HG03175 (cell line): ENCODE results near the gene CYP2B6.
"Not testable (repeated sequence)": the region's sequence is repeated elsewhere in the genome, so short reads cannot be mapped to it uniquely, and the experiment has no call there.

Source experiments
- ATAC-seq: cut with Tn5 transposase; IDR thresholded peaks from one replicate; pipeline ENCODE4 v1.9.1; 2021; ENCODE audit warnings: mild to moderate bottlenecking, moderate library complexity; ENCODE audit not compliant: unreplicated experiment

Gene CYP2B6

DNA sequence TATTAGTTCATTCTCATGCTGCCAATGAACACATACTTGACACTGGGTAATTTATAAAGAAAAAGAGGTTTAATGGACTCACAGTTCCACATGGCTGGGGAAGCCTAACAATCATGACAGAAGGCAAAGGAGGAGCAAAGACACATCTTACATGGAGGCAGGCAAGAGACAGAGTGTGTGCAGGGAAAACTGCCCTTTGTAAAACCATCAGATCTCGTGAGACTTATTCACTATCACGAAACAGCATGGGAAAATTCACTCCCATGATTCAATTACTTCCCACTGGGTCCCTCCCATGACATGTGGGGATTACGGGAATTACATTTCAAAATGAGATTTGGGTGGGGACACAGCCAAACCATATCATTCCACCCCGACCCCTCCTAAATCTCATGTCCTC lies 11.3 kb upstream of the CYP2B6 start:
- ATAC-seq: not testable (repeated sequence)

DNA sequence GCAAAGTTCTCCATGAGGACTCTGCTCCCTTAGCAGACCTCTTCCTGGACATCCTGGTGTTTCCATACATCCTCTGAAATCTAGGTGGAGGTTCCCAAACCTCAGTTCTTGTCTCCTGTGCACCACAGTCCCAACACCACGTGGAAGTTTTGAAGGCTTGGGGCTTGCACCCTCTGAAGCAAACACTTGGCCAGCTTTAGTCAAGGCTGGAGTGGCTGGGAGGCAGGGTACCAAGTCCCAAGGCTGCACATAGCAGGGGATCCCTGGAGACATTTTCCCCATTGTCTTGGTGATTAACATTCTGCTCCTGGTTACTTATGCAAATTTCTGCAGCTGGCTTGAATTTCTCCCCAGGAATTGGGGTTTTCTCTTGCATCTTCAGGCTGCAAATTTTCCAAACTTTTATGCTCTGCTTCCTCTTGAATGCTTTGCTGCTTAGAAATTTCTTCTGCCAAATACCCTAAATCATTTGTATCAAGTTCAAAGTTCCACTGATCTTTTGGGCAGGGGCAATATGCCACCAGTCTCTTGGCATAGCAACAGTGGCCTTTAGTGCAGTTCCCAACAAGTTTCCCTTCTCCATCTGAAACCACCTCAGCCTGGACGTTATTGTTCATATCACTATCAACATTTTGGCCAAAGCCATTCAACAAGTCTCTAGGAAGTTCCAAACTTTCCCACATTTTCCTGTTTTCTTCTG lies 10.2 kb upstream of the CYP2B6 start:
- ATAC-seq: not testable (repeated sequence)

DNA sequence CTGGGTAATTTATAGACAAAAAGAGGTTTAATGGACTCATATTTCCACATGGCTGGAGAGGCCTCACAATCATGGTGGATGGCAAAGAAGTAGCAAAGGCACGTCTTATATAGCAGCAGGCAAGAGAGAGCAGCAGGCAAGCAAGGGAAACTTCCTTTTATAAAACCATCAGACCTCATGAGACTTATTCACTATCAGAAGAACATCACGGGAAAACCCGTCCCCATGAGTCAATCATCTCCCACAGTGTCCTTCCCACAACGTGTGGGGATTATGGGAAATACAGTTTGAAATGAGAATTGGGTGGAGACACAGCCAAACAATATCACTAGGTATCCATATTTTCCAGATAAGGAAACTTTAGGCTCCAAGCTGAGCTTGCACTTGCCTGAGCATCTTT lies 9.5 kb upstream of the CYP2B6 start:
- no peak for ATAC-seq

DNA sequence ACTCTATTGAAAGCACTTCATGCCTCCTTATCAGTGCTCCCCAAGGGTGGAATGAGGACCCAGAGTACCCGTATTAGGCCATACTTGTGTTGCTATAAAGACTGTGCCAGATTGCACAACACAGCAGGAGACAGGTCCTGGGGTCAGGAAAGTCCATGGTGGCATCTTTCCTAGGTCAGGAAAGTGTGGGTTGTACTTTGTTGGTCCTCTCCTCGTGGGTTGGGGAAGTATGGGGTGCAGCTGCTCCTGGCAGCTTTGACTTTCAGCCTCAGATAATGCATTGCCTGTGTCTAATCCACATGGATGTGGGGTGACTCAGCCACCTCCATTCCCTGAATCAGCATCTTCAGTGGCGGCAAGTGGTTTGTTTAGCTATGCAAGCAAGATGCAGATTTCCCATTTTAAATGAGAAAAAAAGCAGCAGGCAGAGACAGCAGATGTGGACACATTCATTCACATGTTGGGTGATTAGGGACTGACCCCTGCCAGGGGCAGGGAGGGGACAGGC lies 8.4 kb upstream of the CYP2B6 start:
- no peak for ATAC-seq

DNA sequence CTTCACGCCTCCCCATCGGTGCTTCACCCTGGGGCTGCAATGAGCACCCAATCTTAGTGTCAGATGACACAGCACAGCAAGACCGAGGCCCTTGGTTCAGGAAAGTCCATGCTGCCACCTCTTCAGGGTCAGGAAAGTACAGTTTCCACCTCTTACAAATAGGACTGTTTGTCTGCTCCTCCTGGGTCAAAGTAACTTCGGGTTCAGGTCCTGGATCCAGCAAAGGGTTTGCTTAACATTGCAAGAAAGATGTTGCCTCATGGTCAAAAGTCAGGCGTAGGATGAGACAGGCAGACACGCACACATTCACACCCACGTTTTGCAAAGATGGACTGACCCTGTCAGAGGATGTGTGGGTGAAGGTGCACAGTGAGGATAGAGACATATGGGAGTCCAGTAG lies 1.6 kb upstream of the CYP2B6 start:
- no peak for ATAC-seq

DNA sequence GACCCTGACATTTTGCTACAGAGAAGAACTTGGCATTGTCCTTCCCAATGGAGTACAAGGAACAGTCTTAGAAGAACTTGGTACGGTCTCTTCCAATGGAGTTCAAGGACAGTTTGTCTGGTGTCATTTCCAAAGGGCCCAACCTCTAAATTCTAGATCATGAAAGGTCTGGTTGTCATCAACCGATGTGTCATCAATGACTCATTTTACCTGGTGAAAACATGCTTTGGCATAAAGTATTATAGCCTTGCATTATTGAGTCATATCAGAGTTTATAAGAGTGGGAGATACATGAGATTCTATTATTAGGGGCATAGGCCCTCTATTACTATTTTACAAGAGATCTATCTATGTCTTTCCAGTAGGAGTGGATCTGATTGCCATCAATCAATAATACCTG lies 4.3 kb downstream of the CYP2B6 start:
- no peak for ATAC-seq

DNA sequence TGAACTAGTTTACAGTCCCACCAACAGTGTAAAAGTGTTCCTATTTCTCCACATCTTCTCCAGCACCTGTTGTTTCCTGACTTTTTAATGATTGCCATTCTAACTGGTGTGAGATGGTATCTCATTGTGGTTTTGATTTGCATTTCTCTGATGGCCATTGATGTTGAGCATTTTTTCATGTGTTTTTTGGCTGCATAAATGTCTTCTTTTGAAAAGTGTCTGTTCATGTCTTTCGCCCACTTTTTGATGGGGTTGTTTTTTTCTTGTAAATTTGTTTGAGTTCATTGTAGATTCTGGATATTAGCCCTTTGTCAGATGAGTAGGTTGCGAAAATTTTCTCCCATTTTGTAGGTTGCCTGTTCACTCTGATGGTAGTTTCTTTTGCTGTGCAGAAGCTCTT lies 7.9 kb downstream of the CYP2B6 start:
- ATAC-seq: not testable (repeated sequence)

DNA sequence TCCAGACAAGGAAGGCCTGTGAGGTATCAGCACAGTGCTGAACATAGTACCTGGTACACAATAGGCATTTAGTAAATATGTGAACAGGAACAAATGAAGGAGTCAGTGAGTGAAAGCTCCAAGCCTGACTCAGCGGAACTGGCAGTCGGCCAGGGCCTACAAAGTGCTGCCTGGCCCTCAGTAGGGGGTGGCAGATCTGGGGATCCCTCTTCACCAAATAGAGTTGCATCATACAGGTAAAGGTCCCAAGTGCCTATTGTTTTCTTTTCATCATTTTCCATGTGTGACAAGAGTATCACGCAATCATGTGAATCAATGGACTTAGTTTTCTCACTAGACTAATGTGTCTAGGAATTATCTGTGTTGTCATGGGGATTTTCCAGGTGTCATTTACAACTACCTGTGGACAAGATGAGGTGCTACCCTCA lies 9.2 kb downstream of the CYP2B6 start:
- no peak for ATAC-seq

DNA sequence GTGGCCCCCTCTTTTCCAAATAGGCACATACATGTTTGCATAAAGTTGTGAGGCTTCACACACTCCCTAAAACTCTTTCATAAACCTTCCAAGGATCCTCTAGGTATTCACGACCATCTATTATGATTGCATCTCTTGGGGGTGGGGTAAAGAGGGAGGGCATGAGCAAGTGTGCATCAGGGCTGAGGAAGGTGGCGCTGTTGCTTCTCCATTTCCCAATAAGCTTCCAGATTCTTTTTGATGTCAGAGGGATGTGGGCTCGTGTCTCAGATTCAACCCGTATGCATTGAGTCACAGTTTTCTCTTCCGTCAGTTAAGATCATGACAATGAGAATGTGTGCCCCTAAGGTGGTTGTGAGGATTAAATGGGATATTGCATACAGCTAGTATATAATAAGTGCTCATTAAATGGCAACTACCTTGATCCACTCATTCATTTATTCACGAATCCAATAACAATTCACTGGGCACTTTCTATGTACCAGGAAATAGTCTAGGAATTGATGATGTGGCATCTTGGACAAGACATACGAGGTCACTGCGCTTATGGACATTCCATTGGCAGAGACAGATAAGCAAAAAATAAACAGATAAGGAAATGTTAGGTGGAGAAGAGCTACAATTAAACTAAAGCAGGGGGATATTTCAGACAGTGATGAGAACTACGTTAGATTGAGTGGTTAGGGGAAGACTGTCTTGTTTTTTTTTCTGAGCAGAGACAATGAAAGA lies 10.3 kb downstream of the CYP2B6 start:
- ATAC-seq: no peak

DNA sequence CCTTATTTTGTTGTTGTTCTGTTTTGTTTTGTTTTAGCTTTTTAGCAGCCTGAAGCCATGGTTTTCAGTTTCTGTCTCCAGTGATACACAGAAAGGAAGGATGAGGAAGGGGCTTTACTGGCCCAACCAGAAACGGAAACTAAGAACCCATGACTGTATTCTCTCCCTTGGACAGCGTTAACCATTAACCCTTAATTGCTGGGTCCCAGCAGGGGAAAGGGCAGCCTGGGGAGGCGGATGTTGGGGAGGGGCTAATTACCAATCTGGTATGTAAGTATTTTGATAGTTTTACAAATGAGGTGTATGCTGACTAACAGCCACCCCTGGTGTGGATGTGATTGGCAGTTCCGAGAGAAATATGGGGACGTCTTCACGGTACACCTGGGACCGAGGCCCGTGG lies 12.6 kb downstream of the CYP2B6 start:
- not testable (repeated sequence) for ATAC-seq

DNA sequence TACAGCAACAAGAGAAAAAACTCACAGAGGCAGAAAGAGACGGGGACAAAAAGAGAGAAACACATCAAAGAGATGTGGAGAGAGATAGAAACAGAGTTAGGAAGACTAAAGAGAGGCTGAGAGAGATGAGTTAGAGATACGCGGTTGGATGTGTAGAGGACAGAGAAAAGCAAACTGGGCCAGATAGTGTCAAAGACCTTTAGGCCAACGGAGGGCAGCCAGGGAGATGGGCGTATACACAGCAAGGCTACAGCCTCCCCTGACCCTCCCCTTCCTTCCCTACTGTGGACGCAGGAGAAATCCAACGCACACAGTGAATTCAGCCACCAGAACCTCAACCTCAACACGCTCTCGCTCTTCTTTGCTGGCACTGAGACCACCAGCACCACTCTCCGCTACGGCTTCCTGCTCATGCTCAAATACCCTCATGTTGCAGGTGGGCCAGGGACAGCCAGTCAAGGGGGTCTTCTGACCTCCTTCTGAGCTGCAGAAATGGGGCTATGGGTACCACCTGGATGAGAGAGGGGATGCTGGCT lies 18.7 kb downstream of the CYP2B6 start:
- no peak for ATAC-seq

DNA sequence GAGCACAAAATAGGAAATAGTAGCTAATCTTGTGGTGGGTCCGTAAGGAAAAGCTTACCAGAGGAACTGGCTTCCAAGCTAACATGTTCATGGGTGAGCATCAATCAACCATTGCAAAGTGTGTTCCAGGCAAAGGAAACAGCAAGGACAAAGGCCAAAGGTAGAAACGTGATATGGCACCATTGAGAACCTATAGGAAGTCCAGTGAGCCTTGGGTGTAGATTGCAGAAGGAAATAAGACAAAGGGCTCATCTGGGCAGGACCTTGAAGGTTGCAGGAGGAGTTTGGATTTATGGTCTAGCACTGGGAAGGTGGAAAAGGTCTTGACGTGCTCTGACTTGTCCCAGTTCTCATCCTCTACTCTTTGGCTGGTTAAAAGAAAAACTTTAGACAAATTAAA lies 22.3 kb downstream of the CYP2B6 start:
- no peak for ATAC-seq

DNA sequence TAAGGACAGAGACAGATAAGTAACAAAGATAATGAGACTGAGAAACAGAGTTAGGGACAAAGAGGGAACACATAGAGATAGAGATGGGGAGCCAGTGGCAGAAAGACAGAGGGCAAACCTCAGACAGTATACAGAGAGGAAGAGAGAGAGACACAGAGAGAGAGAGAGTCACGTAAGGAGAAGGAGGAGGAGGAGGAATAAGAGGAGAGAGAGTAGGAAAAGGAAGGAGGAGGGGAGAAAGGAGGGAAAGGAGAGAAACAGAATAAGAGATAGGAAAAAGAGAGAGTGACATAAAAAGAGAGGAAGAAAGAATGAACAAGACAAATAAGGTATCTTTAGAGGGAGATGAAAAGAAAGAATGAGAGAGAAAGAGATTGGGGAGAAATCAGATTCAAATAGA lies 23.6 kb downstream of the CYP2B6 start:
- ATAC-seq: no peak

DNA sequence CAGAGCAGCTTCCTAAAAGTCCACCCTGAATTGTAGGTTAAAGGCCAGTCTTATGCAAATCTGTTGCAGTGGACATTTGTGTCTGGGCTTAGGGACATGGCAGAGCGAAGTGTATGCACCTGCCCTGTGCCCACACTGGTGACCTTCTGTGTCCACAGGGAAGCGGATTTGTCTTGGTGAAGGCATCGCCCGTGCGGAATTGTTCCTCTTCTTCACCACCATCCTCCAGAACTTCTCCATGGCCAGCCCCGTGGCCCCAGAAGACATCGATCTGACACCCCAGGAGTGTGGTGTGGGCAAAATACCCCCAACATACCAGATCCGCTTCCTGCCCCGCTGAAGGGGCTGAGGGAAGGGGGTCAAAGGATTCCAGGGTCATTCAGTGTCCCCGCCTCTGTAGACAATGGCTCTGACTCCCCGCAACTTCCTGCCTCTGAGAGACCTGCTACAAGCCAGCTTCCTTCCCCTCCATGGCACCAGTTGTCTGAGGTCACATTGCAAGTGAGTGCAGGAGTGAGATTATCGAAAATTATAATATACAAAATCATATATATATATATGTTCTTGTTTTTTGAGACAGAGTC lies 25.5 kb downstream of the CYP2B6 start:
- ATAC-seq: no peak

DNA sequence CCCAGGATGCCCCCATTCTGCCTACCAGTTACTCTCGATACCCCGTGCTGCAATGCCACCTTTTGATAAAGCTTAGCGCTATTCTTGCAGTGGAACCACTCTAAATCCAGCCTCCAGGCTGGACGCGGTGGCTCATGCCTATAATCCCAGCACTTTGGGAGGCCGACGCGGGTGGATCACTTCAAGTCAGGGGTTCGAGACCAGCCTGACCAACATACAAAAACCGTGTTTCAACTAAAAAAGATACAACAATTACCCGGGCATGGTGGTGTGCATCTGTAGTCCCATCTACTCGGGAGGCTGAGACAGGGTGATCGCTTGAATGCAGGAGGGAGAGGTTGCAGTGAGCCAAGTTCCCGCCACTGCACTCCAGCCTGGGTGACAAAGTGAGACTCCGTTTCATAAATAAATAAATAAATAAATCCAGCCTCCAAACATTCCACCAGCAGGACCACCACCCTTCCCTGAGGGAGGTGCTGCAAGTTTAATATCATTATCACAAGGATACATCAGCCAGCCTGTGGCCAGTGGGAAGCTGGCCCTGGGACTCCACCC lies 27.7 kb downstream of the CYP2B6 start:
- no peak for ATAC-seq

DNA sequence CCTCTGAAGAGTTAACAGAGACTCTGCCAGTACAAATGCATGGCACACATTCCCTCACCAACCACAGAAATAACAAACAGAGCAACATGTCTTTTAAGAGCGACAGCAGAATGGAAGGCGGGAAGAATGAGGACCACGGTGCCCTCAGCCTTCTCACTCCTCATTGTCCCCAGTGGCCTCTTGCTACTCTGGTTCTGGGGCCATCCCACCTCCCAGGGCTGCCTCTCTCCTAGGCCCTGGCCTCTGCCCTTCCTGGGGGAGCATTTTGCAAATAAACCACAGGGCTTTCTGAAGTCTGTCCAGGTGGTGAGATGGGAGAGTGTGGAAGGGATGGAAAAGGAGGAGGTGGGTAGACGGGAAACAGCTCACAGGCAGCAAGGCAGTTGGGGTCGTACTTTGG lies 28.3 kb downstream of the CYP2B6 start:
- ATAC-seq: no peak

DNA sequence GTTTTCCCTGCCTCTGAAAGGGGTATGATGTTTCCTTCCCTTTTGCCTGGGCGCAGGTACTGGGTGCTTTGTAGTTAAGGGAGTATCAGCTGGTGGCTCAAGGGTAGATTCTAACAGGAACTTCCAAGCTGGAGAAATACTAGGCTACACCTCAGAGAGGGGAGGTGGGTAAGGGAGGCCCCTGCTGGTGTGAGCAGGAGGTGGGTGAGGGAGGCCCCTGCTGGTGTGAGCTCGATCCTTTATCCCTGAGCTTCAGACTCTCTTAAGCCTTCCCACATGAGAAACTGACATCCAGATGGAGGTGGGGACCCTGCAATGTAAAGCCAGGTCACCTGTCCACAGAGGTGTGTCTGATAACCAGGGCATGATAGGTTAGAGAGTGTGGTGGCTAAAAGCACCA lies 32.1 kb downstream of the CYP2B6 start:
- no peak for ATAC-seq

DNA sequence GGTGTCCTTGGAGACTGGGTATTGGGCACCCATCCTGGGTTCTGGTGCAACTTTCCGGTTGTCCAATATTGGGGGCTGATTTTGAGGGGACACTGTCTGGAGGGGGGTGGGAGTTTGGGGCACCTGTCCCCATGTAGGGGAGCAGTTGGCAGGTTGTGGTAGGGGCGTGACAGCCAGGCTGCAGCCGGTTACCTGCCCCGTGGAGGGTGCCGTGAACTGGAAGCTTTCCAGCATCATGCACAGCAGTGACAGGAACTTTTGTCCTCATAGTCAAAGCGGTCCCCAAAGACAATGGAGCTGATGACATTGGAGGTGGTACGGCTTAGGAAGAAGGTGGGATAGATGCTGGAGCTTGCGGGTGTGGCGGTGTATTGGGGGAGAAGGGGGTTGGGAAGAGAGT lies 34.3 kb downstream of the CYP2B6 start:
- ATAC-seq: no peak

DNA sequence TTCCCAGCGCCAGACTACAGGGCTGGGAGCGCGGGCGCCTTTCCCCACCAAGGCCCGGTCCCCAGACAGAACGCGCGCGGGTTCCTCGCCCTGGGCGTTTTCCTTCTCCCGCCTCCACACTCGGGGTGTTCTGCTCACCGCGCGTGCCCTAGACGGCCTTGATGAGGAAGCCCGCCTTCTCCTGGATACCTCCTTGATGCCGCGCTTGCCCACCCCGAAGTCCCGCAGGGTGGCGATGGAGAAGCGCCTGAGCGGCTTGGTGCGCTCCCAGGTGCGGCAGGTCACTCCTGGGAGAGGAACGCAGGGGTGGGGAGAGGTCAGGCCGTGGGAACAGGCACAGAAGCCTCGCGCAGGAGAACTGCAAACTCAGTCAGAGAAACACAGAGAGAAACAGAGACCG lies 34.8 kb downstream of the CYP2B6 start:
- no peak for ATAC-seq

DNA sequence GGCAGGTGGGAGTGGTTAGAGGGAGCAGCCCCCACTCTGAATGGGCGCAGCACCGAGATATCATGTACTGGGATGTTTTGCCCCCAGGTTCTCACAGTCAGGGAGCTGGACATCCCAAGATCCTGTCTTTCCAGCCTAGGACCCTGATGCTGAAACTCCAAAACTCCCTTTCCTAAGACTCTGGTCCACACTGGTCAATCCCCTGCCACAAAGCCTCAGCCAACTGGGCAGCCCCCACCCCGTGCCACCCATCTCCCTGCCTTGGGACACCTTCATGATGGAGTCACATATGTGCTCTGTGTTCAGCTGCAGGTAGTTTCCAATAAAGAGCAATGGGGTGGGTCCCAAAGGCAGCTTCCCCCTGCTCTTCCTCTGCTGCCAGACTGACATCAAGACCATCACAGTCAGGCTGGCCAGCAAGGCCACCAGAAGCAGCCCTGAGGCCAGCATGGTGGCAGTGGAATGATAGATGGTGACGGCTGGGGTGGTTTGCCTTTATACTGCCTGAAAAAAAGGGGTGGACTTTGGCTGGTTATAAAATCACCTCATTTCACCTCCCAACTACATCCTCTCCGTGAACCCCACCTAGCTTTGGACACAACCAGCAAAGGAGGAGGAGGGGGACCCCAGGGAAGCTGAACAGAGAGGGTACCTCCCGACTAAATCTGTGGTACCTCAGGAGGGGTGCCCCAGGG lies 36.3 kb downstream of the CYP2B6 start:
- ATAC-seq: no peak
